ENCODE measurements around the gene AK9. TPM values are rescaled to one million over a fixed set of nuclear protein-coding genes. Genes with fewer than 3 reads are reported as not detected.

The AK9 gene
- total and polyA plus RNA-seq, 2 of the 8 experiments (the other 6 are each of a cell fraction or from before 2014, with no cell fraction given): 1.8 to 2.2 TPM

- no peak for TF ChIP-seq KDM4A (IDR thresholded peaks at IDR 0.05; ENCODE audit: low read depth, low read length, severe bottlenecking)
- no peak for TF ChIP-seq PHF8 (conservative IDR thresholded peaks at IDR 0.05; ENCODE audit: low read depth, low read length)
- TF ChIP-seq E2F6 (IDR thresholded peaks at IDR 0.05): no peak
- TF ChIP-seq KDM5A (IDR thresholded peaks at IDR 0.05; ENCODE audit: low read length): no peak
These were observed 47.3 kb upstream of the AK9 start (continued) for GRCh38 chr6:109738255-109738654.
